CD4-positive, alpha-beta T cell treated with Interleukin-6 for 4 hours (primary cell): ENCODE data around the gene PHF13.

ENCODE experiments used
- DNase-seq: peaks from one replicate; pipeline ENCODE4 v3.0.0-alpha.2; 2020; ENCODE audit warnings: mixed read lengths

PHF13 gene

DNA sequence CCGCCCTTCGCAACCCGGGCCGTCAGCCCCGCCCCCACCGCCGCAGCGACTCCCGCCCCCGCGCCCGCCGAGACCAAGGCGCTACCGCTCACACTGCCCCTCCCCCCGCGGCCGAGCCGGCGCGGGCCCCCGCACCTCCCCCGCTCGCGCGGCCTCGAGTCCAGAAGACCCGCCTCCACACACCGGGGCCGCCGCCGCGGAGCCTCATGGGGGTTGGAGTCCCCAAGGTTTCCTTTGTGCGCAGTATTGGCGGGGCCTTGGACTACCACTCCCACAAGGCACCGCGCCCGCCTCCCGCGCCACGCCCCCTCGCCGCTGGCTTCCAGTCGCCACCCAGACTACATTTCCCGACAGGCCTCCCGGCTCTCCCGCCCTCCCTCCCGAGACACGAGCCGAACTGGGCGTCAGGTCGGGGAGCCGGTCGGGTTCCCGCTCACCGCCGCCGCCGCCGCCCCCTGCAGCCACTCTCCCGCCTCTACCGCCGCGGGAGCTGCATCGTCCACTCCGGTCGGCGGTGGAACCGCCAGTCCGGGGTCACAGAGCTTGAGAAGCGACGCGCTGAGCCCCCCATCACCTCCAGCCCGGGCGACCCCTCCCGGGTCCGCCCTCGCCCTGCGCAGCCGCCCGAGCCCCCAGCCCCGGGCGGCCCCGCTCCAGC lies at the start of gene PHF13:
Gene PHF13, plus strand, starts transcription at position 371 of the 658 bp plus-strand sequence. CDS start 336 bp downstream, outside the sequence.
- DNase-seq: peak; percentile 99

GRCh38 chr1:6569033-6569432 lies 44.5 kb upstream of the PHF13 start:
- no peak for DNase-seq

DNA sequence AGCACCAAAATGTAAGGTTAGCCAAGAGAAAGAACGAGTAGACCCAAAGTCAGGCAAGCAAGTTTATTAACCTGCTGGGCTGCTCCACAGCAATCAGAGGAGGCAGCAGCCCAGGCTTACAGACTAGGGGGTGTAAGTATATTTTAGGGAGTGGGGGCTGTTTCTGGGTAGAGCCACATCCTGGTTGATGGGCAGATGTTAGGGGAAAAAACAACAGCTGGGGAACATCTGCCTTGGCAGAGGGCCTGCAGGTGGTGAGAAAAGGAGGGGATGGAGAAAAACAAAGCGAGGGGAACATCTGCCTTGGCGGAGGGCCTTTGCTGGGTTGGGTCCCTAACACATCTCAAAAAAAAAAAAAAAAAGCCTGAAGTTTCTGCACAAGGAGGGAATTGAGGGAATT lies 43.4 kb upstream of the PHF13 start:
- no peak for DNase-seq

GRCh38 chr1:6570987-6571386 lies 42.5 kb upstream of the PHF13 start:
- no peak for DNase-seq

DNA sequence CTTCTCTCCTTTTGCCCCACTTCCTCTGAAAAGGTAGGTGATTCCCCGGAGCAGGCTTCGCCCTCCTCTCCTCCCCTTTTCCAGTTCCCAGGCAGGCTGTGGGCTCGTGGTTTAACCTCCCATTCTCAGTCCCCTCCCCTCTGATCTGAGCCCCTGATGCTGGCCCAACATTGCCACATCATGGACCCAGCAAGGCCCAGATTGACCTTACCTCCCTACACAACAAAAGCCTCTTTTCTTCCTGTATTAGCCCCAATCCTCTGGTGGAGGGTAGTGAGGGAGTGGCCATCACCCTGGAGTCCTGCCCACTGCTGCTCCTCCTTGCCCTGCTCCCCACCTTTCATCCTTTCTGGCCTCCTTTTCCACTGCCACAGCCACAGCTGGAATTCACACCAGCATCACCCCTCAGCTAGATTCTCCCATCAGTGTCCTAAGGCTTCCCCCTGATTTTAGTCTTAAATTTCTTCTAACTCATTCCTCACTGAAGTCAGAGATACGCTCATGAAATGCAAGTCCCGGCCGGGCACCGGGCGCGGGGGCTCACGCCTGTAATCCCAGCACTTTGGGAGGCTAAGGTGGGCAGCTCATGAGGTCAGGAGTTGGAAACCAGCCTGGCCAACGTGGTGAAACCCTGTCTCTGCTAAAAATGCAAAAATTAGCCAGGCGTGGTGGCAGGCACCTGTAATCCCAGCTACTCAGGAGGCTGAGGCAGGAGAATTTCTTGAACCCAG lies 40.7 kb upstream of the PHF13 start:
- DNase-seq: no peak

- DNase-seq: no peak
Measured at GRCh38 chr1:6574025-6574620, 39.4 kb upstream of the PHF13 start.

GRCh38 chr1:6574818-6575217 lies 38.7 kb upstream of the PHF13 start:
- no peak for DNase-seq

- no peak for DNase-seq
Measured at GRCh38 chr1:6577831-6578525, 35.6 kb upstream of the PHF13 start.

GRCh38 chr1:6578624-6579373 lies 34.7 kb upstream of the PHF13 start:
- no peak for DNase-seq

GRCh38 chr1:6579374-6580118 lies 34.0 kb upstream of the PHF13 start, which contains the start of gene ZBTB48:
Gene ZBTB48 (plus strand): TSS chr1:6579994. CDS start chr1:6580610, 616 bp downstream.
- peak; percentile 99 for DNase-seq

- DNase-seq: no peak
Measured at GRCh38 chr1:6580119-6580592, 33.4 kb upstream of the PHF13 start.

DNA sequence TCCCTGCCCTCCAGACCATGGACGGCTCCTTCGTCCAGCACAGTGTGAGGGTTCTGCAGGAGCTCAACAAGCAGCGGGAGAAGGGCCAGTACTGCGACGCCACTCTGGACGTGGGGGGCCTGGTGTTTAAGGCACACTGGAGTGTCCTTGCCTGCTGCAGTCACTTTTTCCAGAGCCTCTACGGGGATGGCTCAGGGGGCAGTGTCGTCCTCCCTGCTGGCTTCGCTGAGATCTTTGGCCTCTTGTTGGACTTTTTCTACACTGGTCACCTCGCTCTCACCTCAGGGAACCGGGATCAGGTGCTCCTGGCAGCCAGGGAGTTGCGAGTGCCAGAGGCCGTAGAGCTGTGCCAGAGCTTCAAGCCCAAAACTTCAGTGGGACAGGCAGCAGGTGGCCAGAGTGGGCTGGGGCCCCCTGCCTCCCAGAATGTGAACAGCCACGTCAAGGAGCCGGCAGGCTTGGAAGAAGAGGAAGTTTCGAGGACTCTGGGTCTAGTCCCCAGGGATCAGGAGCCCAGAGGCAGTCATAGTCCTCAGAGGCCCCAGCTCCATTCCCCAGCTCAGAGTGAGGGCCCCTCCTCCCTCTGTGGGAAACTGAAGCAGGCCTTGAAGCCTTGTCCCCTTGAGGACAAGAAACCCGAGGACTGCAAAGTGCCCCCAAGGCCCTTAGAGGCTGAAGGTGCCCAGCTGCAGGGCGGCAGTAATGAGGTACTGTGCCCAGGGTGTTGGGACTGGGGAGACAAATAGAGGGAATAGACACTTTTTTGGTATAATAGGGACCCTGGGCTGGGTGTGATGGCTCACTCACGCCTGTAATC lies 32.7 kb upstream of the PHF13 start:
- no peak for DNase-seq

- no peak for DNase-seq
Measured at GRCh38 chr1:6581561-6582305, 31.8 kb upstream of the PHF13 start.

GRCh38 chr1:6582370-6582769 lies 31.2 kb upstream of the PHF13 start:
- no peak for DNase-seq

- no peak for DNase-seq
Measured at GRCh38 chr1:6584126-6585080, 29.1 kb upstream of the PHF13 start.

GRCh38 chr1:6585081-6585722 lies 28.3 kb upstream of the PHF13 start:
- no peak for DNase-seq

- DNase-seq: no peak
Measured at GRCh38 chr1:6585841-6586240, 27.7 kb upstream of the PHF13 start.

GRCh38 chr1:6586404-6586816 lies 27.1 kb upstream of the PHF13 start:
- DNase-seq: no peak
